ENCODE results near the gene SLC38A10. TPM values are rescaled to one million over a fixed set of nuclear protein-coding genes. Genes with fewer than 3 reads are reported as not detected.
A peak's percentile ranks its signal among the peaks of the same experiment; 100 is the strongest.

The SLC38A10 gene
- polyA plus RNA-seq, 1 of the 3 experiments (the other 2 are of a cell fraction): 82.2 TPM

DNA sequence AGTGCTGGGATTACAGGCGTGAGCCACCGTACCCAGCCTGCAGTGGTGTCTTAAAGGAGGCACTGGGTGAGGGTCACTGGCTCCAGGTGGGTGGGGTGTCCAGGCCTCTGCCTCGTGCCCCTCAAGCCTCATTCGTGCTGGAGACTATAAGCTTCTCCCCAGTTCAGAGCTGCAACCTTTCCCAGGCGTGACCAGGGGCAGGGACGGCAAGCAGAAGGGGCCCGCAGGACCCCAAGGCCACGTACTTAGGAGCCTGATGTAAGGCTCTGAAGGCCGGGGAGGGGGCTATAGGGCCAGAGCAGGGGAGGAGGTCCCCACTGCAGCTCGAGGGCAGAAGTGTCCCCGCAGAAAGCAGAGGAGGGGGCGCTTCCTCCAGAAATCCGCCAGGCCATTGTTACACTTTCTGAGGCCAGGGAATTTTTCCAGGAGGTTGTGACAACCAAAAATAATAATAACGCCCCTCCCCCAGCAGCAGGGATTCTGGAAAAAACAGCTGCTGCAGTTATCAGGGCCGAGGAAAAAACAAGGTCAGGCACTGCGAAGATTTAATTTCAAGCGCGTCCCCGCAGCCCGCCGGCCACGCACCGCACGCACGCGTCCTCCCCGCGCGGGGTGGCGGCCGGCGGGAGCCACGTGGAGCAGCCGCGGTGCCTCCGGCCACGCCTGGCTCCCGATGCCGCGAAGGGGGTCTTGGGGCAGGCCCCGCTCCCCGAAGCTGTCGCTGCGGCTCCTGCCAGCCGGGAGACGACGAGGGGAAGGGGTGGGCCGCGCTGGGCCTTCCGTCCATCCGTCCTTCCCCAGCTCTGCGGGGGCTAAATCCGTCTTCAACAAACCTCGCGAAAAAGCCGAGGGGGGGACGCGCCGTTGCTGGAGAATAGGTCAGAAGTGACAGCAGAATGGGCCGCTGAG lies 45.8 kb upstream of the SLC38A10 start:
- CTCF ChIA-PET: interaction anchor here (0.9 to 3.5 kb wide), 18 partner anchors 9 to 260 kb away, joined by 3 to 17 read pairs (median 4); partner anchors contain the start of gene SLC38A10
- POLR2A ChIA-PET: interaction anchor here (0.7 to 2.2 kb wide), 9 partner anchors 10 to 144 kb away, joined by 3 to 14 read pairs (median 4); partner anchors contain the start of genes BAHCC1 and SLC38A10
- H3K27ac ChIP-seq (ENCODE audit: low read depth in 2 of 2, low read length in 1 of 2): peak overlapping the region in 1 of 2 experiments; percentile 99; a peak in 2 of 4 replicates

More for the DNA sequence above, 45.8 kb upstream of the SLC38A10 start:
- Histone ChIP-seq H3K27me3 (ENCODE audit: insufficient read depth) (no peaks in the 10 kb centered on the region), H3K36me3 (replicated peaks in 1 of 2; ENCODE audit: control insufficient read depth in 1 of 2, insufficient read depth in 2 of 2, low read length in 1 of 2) (peaks cover 11 to 14% of the 10 kb centered on the region in 2 experiments), H3K79me2 (ENCODE audit: insufficient read depth) (peaks cover 74% of the 10 kb centered on the region), H4K20me1 (ENCODE audit: insufficient read depth) (peaks cover 62% of the 10 kb centered on the region), H3K9me3 (no peaks in the 10 kb centered on the region), H3K4me3 (ENCODE audit: low read depth in 2 of 2, low read length in 1 of 2) (peak overlapping the region in 1 of 2 experiments; percentile 100; a peak in 1 of 4 replicates), H3K9me2 (no peaks in the 10 kb centered on the region), H3F3A (replicated peaks; ENCODE audit: insufficient read depth) (peaks cover 16% of the 10 kb centered on the region), H3K4me2 (no peak overlapping the region), H3K9ac (no peak overlapping the region), H2AFZ (ENCODE audit: low read depth) (no peak overlapping the region), H3K4me1 (ENCODE audit: control insufficient read depth in 1 of 2, insufficient read depth in 2 of 2, low read depth in 1 of 2, low read length in 1 of 2) (peaks cover 10 to 65% of the 10 kb centered on the region in 2 experiments)
- WGBS (ENCODE audit: low lambda C conversion rate): 81% methylated on average over 60 of the region's 60 CpGs
- TF ChIP-seq CHD2 (IDR thresholded peaks at IDR 0.05; ENCODE audit: low read length, partially characterized antibody) (peak; percentile 59), JUND (IDR thresholded peaks at IDR 0.05) (no peak), USF2 (IDR thresholded peaks at IDR 0.05; ENCODE audit: borderline replicate concordance, low read depth, low read length) (no peak), TAF1 (IDR thresholded peaks at IDR 0.05; ENCODE audit: borderline replicate concordance, low read depth, low read length) (no peak), SMC3 (IDR thresholded peaks at IDR 0.05; ENCODE audit: low read depth, low read length) (peak; percentile 10; the same call in 1 of the 2 replicates), EP300 (IDR thresholded peaks at IDR 0.05; ENCODE audit: borderline replicate concordance in 1 of 2, low read depth in 1 of 2, low read length in 1 of 2) (peak in 1 of 2 experiments; percentile 54; a peak in 1 of 4 replicates), GABPA (IDR thresholded peaks at IDR 0.05; ENCODE audit: low read depth) (no peak), TEAD4 (IDR thresholded peaks at IDR 0.05; ENCODE audit: borderline replicate concordance, insufficient read depth) (no peak), SIN3A (IDR thresholded peaks at IDR 0.05; ENCODE audit: borderline replicate concordance, low read depth, low read length) (no peak), MXI1 (IDR thresholded peaks at IDR 0.05; ENCODE audit: low read depth, low read length) (peak; percentile 78; the same call in 1 of the 2 replicates)
- TF ChIP-seq, protein P1, sequence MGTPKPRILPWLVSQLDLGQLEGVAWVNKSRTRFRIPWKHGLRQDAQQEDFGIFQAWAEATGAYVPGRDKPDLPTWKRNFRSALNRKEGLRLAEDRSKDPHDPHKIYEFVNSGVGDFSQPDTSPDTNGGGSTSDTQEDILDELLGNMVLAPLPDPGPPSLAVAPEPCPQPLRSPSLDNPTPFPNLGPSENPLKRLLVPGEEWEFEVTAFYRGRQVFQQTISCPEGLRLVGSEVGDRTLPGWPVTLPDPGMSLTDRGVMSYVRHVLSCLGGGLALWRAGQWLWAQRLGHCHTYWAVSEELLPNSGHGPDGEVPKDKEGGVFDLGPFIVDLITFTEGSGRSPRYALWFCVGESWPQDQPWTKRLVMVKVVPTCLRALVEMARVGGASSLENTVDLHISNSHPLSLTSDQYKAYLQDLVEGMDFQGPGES (IDR thresholded peaks at IDR 0.05; ENCODE audit: low read depth, low read length): no peak
- TF ChIP-seq, protein P2, sequence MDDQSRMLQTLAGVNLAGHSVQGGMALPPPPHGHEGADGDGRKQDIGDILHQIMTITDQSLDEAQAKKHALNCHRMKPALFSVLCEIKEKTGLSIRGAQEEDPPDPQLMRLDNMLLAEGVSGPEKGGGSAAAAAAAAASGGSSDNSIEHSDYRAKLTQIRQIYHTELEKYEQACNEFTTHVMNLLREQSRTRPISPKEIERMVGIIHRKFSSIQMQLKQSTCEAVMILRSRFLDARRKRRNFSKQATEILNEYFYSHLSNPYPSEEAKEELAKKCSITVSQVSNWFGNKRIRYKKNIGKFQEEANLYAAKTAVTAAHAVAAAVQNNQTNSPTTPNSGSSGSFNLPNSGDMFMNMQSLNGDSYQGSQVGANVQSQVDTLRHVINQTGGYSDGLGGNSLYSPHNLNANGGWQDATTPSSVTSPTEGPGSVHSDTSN (IDR thresholded peaks at IDR 0.05): no peak
- peak; percentile 74 for DNase-seq

Measured in SK-N-SH (cell line).